WI38 (cell line): Measurements from ENCODE around the gene TRIM22.

ENCODE experiments used
- H3K4me3 ChIP-seq: 2 replicates; pipeline ENCODE4 v1.5.1; 2011; ENCODE audit warnings: low read depth, mild to moderate bottlenecking, control low read depth, low read length
- TF ChIP-seq, protein P1 (sequence below): IDR thresholded peaks from 2 replicates; pipeline ENCODE4 v1.5.1; 2012; ENCODE audit warnings: low read depth, mild to moderate bottlenecking, control low read depth, low read length

TRIM22 gene

DNA sequence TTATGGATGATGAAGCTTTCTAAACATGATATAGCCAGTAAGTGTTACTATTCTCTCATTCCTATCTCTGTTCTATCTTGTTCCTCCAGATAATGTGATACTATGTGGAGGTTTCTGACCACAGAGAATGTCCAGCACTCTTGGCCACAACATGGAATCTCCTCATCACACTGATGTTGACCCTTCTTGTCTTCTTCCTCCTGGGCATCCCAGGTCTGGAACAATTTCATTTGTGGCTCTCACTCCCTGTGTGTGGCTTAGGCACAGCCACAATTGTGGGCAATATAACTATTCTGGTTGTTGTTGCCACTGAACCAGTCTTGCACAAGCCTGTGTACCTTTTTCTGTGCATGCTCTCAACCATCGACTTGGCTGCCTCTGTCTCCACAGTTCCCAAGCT lies 36.8 kb downstream of the TRIM22 start:
- no peak overlapping the region for H3K4me3 ChIP-seq
- TF ChIP-seq, protein P1, sequence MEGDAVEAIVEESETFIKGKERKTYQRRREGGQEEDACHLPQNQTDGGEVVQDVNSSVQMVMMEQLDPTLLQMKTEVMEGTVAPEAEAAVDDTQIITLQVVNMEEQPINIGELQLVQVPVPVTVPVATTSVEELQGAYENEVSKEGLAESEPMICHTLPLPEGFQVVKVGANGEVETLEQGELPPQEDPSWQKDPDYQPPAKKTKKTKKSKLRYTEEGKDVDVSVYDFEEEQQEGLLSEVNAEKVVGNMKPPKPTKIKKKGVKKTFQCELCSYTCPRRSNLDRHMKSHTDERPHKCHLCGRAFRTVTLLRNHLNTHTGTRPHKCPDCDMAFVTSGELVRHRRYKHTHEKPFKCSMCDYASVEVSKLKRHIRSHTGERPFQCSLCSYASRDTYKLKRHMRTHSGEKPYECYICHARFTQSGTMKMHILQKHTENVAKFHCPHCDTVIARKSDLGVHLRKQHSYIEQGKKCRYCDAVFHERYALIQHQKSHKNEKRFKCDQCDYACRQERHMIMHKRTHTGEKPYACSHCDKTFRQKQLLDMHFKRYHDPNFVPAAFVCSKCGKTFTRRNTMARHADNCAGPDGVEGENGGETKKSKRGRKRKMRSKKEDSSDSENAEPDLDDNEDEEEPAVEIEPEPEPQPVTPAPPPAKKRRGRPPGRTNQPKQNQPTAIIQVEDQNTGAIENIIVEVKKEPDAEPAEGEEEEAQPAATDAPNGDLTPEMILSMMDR, result no peak

DNA sequence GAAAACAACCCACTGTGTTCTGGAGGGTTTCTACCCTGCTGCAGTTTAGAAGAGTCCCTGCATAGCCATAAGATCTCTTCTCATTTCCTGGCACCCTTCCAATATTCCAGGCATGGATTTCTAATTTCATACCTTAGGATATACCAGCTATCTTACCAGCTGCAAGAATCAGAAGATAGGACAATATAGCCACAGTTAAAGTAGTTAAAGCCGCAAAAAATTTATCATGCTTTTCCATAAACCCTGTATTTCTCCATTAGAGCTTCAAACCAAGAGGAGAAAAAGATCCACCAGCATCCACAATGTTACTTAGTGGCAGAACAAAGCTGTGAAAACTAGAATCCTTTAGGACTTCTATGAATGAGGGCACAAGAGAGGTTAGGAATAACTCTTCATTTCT lies 38.1 kb downstream of the TRIM22 start:
- no peak overlapping the region for H3K4me3 ChIP-seq
- TF ChIP-seq, protein P1, result no peak

DNA sequence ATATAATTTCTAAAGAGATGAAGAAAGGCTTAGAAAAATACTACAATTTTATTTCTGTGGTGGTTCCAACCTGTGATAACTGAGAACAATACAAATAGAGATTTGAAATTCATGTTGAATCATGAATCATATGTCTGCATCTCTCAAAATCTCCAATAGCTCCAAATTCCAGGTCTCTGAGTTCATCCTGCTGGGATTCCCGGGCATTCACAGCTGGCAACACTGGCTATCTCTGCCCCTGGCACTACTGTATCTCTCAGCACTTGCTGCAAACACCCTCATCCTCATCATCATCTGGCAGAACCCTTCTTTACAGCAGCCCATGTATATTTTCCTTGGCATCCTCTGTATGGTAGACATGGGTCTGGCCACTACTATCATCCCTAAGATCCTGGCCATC lies 46.8 kb downstream of the TRIM22 start, which contains the start of gene OR56B1:
Gene OR56B1, plus strand, starts transcription at position 53 of the 400 bp plus-strand sequence. Its CDS starts 69 bp downstream, at position 122.
- TF ChIP-seq, protein P1, result no peak
- no peak within 1 kb of the TSS for H3K4me3 ChIP-seq

DNA sequence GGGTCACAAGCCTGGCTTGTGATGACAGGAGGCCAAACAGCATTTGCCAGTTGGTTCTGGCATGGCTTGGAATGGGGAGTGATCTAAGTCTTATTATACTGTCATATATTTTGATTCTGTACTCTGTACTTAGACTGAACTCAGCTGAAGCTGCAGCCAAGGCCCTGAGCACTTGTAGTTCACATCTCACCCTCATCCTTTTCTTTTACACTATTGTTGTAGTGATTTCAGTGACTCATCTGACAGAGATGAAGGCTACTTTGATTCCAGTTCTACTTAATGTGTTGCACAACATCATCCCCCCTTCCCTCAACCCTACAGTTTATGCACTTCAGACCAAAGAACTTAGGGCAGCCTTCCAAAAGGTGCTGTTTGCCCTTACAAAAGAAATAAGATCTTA lies 47.5 kb downstream of the TRIM22 start:
- TF ChIP-seq, protein P1, result no peak
- H3K4me3 ChIP-seq, result no peak overlapping the region

DNA sequence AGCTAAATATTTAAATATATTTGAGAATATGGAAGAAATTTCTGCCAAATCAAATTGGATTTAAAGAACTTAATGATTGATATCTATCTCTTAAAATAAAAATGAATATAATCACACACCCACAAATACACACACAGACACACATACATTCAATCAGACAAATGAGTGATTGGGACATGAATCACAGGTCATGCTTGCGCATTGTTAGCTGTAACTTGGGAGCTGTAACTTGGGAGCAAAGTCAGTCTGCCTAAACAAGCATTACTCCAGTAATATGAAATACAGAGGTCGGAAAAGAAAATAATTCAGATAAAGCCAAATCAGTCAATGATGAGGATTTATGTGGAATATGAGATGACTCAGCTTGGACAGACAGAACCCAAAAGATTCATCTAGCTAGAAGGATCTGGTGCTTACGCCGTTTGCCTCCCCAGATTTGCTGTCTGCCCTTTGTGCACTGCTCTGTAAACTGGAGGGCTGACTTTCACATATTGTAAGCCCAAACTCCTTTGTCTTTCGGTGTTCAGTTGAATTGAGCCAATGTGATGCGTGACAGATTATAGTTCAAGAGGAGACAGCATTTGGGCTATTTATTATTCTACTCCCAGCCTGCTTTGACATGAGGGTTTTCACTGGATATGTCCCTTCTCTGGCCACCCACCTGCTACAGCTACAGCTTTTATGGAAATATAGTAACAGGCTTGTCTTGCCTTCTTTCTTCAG lies 48.2 kb downstream of the TRIM22 start:
- H3K4me3 ChIP-seq, result no peak overlapping the region
- TF ChIP-seq, protein P1, result no peak

DNA sequence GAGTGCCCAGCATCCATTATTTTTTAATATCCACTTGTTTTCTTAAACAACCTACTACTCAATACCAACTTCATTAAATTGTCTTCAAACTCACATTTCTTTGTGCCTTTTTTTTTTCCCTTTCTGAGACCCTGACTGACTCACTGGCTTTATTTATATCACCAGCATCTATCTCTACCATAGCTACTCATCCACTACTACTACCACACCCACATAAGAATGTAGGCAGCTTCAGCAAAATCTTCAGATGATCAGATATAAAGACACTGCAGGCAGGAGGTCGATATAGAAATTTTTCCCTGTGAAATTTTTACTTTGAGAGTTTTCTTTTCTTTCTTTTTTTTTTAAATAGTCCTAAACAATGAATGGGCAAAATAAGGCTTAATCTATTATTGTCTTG lies 48.8 kb downstream of the TRIM22 start:
- H3K4me3 ChIP-seq, result no peak overlapping the region
- TF ChIP-seq, protein P1, result no peak

DNA sequence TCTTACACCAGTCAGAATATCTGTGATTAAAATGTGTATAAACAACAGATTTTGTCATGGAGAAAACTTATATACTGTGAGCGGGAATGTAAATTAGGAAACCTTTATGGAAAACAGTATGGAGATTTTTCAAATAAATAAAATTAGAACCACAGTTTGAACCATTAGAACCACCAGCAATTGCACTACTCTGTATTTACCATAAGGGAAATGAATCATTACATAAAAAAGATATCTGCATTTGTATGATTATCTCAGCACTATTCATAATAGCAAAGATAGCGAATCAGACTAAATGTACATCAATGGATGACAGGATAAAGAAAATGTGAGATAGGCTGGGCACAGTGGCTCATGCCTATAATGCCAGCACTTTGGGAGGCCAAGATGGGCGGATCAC lies 57.0 kb downstream of the TRIM22 start:
- TF ChIP-seq, protein P1, result no peak
- H3K4me3 ChIP-seq, result no peak overlapping the region
